Stimulated activated CD4-positive, alpha-beta T cell treated with anti-CD3 and anti-CD28 coated beads, Interleukin-1b, Interleukin-23, amount 100 ng/mL, for 48 hours (primary cell): ENCODE measurements around the gene CHSY1.

Experiments used
- DNase-seq: peaks from one replicate; pipeline ENCODE4 v3.0.0-alpha.2; 2020

Gene CHSY1

GRCh38 chr15:101267320-101268104 is 15.7 kb upstream of the CHSY1 start:
- no peak for DNase-seq

GRCh38 chr15:101266787-101267186 is 14.9 kb upstream of the CHSY1 start:
- DNase-seq = no peak

- DNase-seq = no peak
These were observed 14.2 kb upstream of the CHSY1 start for GRCh38 chr15:101266034-101266433.

- DNase-seq = no peak
These were observed 13.2 kb upstream of the CHSY1 start for GRCh38 chr15:101264911-101265641.

GRCh38 chr15:101264011-101264410 is 12.2 kb upstream of the CHSY1 start:
- no peak for DNase-seq

GRCh38 chr15:101262551-101262950 is 10.7 kb upstream of the CHSY1 start:
- no peak for DNase-seq

GRCh38 chr15:101258238-101259144 is 6.6 kb upstream of the CHSY1 start:
- no peak for DNase-seq

GRCh38 chr15:101256757-101257156 is 4.9 kb upstream of the CHSY1 start:
- DNase-seq = no peak

- no peak for DNase-seq
These were observed 3.9 kb upstream of the CHSY1 start for GRCh38 chr15:101255615-101256241.

- no peak for DNase-seq
These were observed 3.2 kb upstream of the CHSY1 start for GRCh38 chr15:101255051-101255395.

GRCh38 chr15:101254157-101255050 is 2.6 kb upstream of the CHSY1 start:
- no peak for DNase-seq

- DNase-seq = no peak
These were observed 988 bp upstream of the CHSY1 start for GRCh38 chr15:101252836-101253235.

- no peak for DNase-seq
These were observed 697 bp downstream of the CHSY1 start for GRCh38 chr15:101250873-101251829.

GRCh38 chr15:101250341-101250831 is 1.5 kb downstream of the CHSY1 start:
- DNase-seq = no peak

- DNase-seq = no peak
These were observed 3.6 kb downstream of the CHSY1 start for GRCh38 chr15:101248274-101248673.

- no peak for DNase-seq
These were observed 4.8 kb downstream of the CHSY1 start for GRCh38 chr15:101246824-101247745.

GRCh38 chr15:101246391-101246790 is 5.5 kb downstream of the CHSY1 start:
- DNase-seq = no peak

GRCh38 chr15:101244889-101245668 is 6.8 kb downstream of the CHSY1 start:
- DNase-seq = no peak
